Glomerular endothelial cell (primary cell): ENCODE data around the gene COMMD4. TPM values are rescaled to one million over a fixed set of nuclear protein-coding genes. Genes with fewer than 3 reads are reported as not detected.
"Not testable (repeated sequence)": the region's sequence is repeated elsewhere in the genome, so short reads cannot be mapped to it uniquely, and the experiment has no call there.

Experiments
- DNase-seq: peaks from one replicate; pipeline ENCODE4 v3.0.0-alpha.2; 2011; ENCODE audit warnings: low read depth, low spot score; ENCODE audit errors: extremely low read depth
- total RNA-seq: library from RNA; depleted of rRNA; stranded (reverse); fragments of >200 nt; gene quantifications from 2 replicates; pipeline ENCODE4 v1.2.3, GENCODE V29; 2015

Gene COMMD4
- total RNA-seq, 1 donor from 2014 or later: 89.6 TPM

GRCh38 chr15:75329571-75329970 is 6.3 kb upstream of the COMMD4 start:
- DNase-seq: no peak

GRCh38 chr15:75332093-75332492 is 3.8 kb upstream of the COMMD4 start:
- DNase-seq: not testable (repeated sequence)

- DNase-seq: not testable (repeated sequence)
Observed at GRCh38 chr15:75333654-75334419, 2.0 kb upstream of the COMMD4 start.

- DNase-seq: no peak
Observed at GRCh38 chr15:75335313-75335704, 554 bp upstream of the COMMD4 start.

- DNase-seq: no peak
Observed at GRCh38 chr15:75338661-75339240, 2.9 kb downstream of the COMMD4 start.

- DNase-seq: no peak
Observed at GRCh38 chr15:75339531-75340240, 3.8 kb downstream of the COMMD4 start.

GRCh38 chr15:75342221-75342620 is 6.4 kb downstream of the COMMD4 start:
- no peak for DNase-seq

GRCh38 chr15:75343953-75344352 is 8.1 kb downstream of the COMMD4 start:
- not testable (repeated sequence) for DNase-seq

GRCh38 chr15:75346796-75347221 is 10.9 kb downstream of the COMMD4 start, which contains the start of gene NEIL1:
TSS of gene NEIL1 (plus strand) at chr15:75347039. CDS start at chr15:75348906, 1,867 bp downstream.
- DNase-seq: no peak

GRCh38 chr15:75347222-75348033 is 11.6 kb downstream of the COMMD4 start:
- DNase-seq: no peak

- no peak for DNase-seq
Observed at GRCh38 chr15:75348034-75348561, 12.2 kb downstream of the COMMD4 start.

- DNase-seq: no peak
Observed at GRCh38 chr15:75348562-75349350, 12.9 kb downstream of the COMMD4 start.

- not testable (repeated sequence) for DNase-seq
Observed at GRCh38 chr15:75349351-75349669, 13.4 kb downstream of the COMMD4 start.

GRCh38 chr15:75349851-75350588 is 14.2 kb downstream of the COMMD4 start:
- no peak for DNase-seq

- no peak for DNase-seq
Observed at GRCh38 chr15:75350601-75351361, 14.9 kb downstream of the COMMD4 start.

GRCh38 chr15:75352186-75353080 is 16.6 kb downstream of the COMMD4 start:
- DNase-seq: no peak

- DNase-seq: no peak
Observed at GRCh38 chr15:75353604-75354003, 17.7 kb downstream of the COMMD4 start.
